Panc1 (cell line): ENCODE measurements around the gene PIPOX. TPM values are rescaled to one million over a fixed set of nuclear protein-coding genes. Genes with fewer than 3 reads are reported as not detected.

Experiments
- ATAC-seq: fragments of 200-7000 bp; cut with Tn5 transposase; 2 replicates; pipeline ENCODE4 v1.9.1; 2020; ENCODE audit warnings: mild to moderate bottlenecking, moderate library complexity
- BruUV-seq: library from RNA; stranded (reverse); fragments of 400-500 nt; replicated peaks from 2 replicates; lab custom pipeline; 2021; lab: Mats Ljungman, UMichigan
- CTCF ChIA-PET: fragments of 300-600 bp; sonication (Branson Sonifier 250); formaldehyde crosslinking; loops from one replicate; lab custom pipeline; 2022; ENCODE audit warnings: antibody characterized with exemption; lab: Charles Lee
- POLR2A ChIA-PET: fragments of 300-600 bp; sonication (Branson Sonifier 250); formaldehyde crosslinking; loops from one replicate; lab custom pipeline; 2022; ENCODE audit warnings: antibody characterized with exemption; lab: Charles Lee
- DNase-seq: peaks from one replicate; pipeline ENCODE4 v3.0.0-alpha.2; 2010; ENCODE audit warnings: low read depth, low spot score
- H3K27ac ChIP-seq: 2 replicates; pipeline ENCODE4 v1.5.1; 2011; ENCODE audit warnings: mild to moderate bottlenecking, low read length, inconsistent platforms
- H3K27me3 ChIP-seq: fragments of 200-500 bp; sonication (Bioruptor generic); 2 replicates; pipeline ENCODE4 v1.6.0; 2014; ENCODE audit warnings: low read length, inconsistent platforms; ENCODE audit not compliant: control insufficient read depth, insufficient read depth
- H3K36me3 ChIP-seq: fragments of 200-500 bp; sonication (Bioruptor generic); 2 replicates; pipeline ENCODE4 v1.5.1; 2014; ENCODE audit warnings: inconsistent platforms, mild to moderate bottlenecking, low read length, moderate library complexity; ENCODE audit not compliant: control insufficient read depth, insufficient read depth
- H3K4me1 ChIP-seq: 2 replicates; pipeline ENCODE4 v1.5.1; 2011; ENCODE audit warnings: inconsistent platforms, mild to moderate bottlenecking, low read length, moderate library complexity; ENCODE audit not compliant: control insufficient read depth, insufficient read depth
- H3K4me3 ChIP-seq, 2 experiments: 2 replicates each; pipeline ENCODE4 v1.5.1; 2011 to 2012; ENCODE audit warnings: low read depth in 2 of 2, low read length in 2 of 2, mild to moderate bottlenecking in 2 of 2, inconsistent platforms in 1 of 2, moderate library complexity in 1 of 2
- H3K9me3 ChIP-seq: fragments of 200-500 bp; sonication (Bioruptor generic); 2 replicates; pipeline ENCODE4 v1.5.1; 2014; ENCODE audit warnings: low read depth, mild to moderate bottlenecking, inconsistent platforms, low read length, moderate library complexity; ENCODE audit not compliant: control insufficient read depth, insufficient read depth
- CTCF ChIP-seq: fragments of 450-650 bp; IDR thresholded peaks from 2 replicates; pipeline ENCODE4 v1.5.1; 2017; ENCODE audit warnings: mild to moderate bottlenecking
- POLR2AphosphoS5 ChIP-seq: IDR thresholded peaks from 2 replicates; pipeline ENCODE4 v1.6.1; 2012; ENCODE audit warnings: mild to moderate bottlenecking, low read depth, low read length, moderate library complexity
- REST ChIP-seq, 2 experiments: IDR thresholded peaks; 2 replicates each; pipeline ENCODE4 v1.6.1; 2011 to 2012; ENCODE audit warnings: low read depth in 2 of 2, control low read depth in 1 of 2, low read length in 1 of 2, mild to moderate bottlenecking in 1 of 2, moderate library complexity in 1 of 2; ENCODE audit not compliant: insufficient read depth in 1 of 2
- SIN3A ChIP-seq: IDR thresholded peaks from 2 replicates; pipeline ENCODE4 v1.6.1; 2012; ENCODE audit warnings: low read depth, mild to moderate bottlenecking, low read length, moderate library complexity, borderline replicate concordance; ENCODE audit not compliant: insufficient read depth
- TCF7L2 ChIP-seq: IDR thresholded peaks from 2 replicates; pipeline ENCODE4 v1.6.1; 2011; ENCODE audit warnings: mild to moderate bottlenecking, low read depth, low read length, inconsistent platforms
- in situ Hi-C: cut with HindIII; loops from 2 replicates; pipeline ENCODE4 v1.10.0; 2016; ENCODE audit warnings: low sequenced_read_pairs, low pct_unique_long_range_greater_than_20kb
- intact Hi-C: fragments of 100-400 bp; cut with micrococcal nuclease; formaldehyde crosslinking; loops from one replicate; pipeline ENCODE4 v1.10.0; 2022; ENCODE audit not compliant: unreplicated experiment
- total RNA-seq: library from RNA; stranded (reverse); gene quantifications from one replicate; pipeline ENCODE4 v1.2.1, GENCODE V29; 2021; ENCODE audit not compliant: unreplicated experiment

The PIPOX gene
- total RNA-seq, 1 experiment from 2014 or later, result 2.4 TPM

- H3K36me3 ChIP-seq, result no peaks in the 10 kb centered on the region
- H3K4me3 ChIP-seq, result no peak overlapping the region
- no TSS peak for BruUV-seq
- no peaks in the 10 kb centered on the region; the same call in 1 of the 2 replicates for H3K27me3 ChIP-seq
- no peak for DNase-seq
- no peak overlapping the region for H3K27ac ChIP-seq
- intact Hi-C loops, result no loop called here
- TF ChIP-seq REST (IDR thresholded peaks at IDR 0.05; ENCODE audit: insufficient read depth in 1 of 2, low read depth in 2 of 2, low read length in 1 of 2) (no peak), SIN3A (no peak), CTCF (no peak), POLR2AphosphoS5 (no peak), TCF7L2 (no peak)
- in situ Hi-C loops, result no loop called here
- ATAC-seq, result no peak
- no peaks in the 10 kb centered on the region for H3K9me3 ChIP-seq
- POLR2A ChIA-PET, result interaction anchor here (0.6 kb wide), 1 partner anchor 12 kb away, joined by 3 read pairs; no protein-coding TSS in a partner anchor
- H3K4me1 ChIP-seq, result no peaks in the 10 kb centered on the region
- CTCF ChIA-PET, result interaction anchor here (0.5 to 0.7 kb wide), 2 partner anchors 59 to 116 kb away, joined by 3 read pairs; no protein-coding TSS in a partner anchor
Measured at GRCh38 chr17:29057361-29057760, 14.4 kb downstream of the PIPOX start.

- Histone ChIP-seq H3K27me3 (no peaks in the 10 kb centered on the region; the same call in 1 of the 2 replicates), H3K4me1 (no peaks in the 10 kb centered on the region), H3K9me3 (no peaks in the 10 kb centered on the region), H3K4me3 (no peak overlapping the region), H3K36me3 (no peaks in the 10 kb centered on the region), H3K27ac (no peak overlapping the region)
- POLR2A ChIA-PET, result no interaction called here
- CTCF ChIA-PET, result no interaction called here
- TF ChIP-seq POLR2AphosphoS5 (no peak), CTCF (no peak), REST (IDR thresholded peaks at IDR 0.05; ENCODE audit: insufficient read depth in 1 of 2, low read depth in 2 of 2, low read length in 1 of 2) (no peak), SIN3A (no peak), TCF7L2 (no peak)
- ATAC-seq (no peak), DNase-seq (no peak)
- in situ Hi-C loops, result no loop called here
- intact Hi-C loops, result no loop called here
- no TSS peak for BruUV-seq
Measured at GRCh38 chr17:29058391-29058790, 15.4 kb downstream of the PIPOX start.
